B cell (primary cell): ENCODE results near the gene STAM2.

Source experiments
- CTCF ChIP-seq: fragments of 200-600 bp; IDR thresholded peaks from one replicate; pipeline ENCODE4 v1.8.0; 2022; ENCODE audit warnings: antibody characterized with exemption, mild to moderate bottlenecking
- EZH2 ChIP-seq: IDR thresholded peaks from 2 replicates; pipeline ENCODE4 v1.6.1; 2012; ENCODE audit warnings: borderline replicate concordance, low read depth, mild to moderate bottlenecking, moderate library complexity, low read length; ENCODE audit not compliant: insufficient read depth, poor library complexity, severe bottlenecking

GRCh38 chr2:152098496-152099366 is 76.8 kb downstream of the STAM2 start, which contains the start of gene CACNB4:
- TF ChIP-seq EZH2 (peak; percentile 71), CTCF (no peak)
